Measurements from ENCODE around the gene APRT.

DNA sequence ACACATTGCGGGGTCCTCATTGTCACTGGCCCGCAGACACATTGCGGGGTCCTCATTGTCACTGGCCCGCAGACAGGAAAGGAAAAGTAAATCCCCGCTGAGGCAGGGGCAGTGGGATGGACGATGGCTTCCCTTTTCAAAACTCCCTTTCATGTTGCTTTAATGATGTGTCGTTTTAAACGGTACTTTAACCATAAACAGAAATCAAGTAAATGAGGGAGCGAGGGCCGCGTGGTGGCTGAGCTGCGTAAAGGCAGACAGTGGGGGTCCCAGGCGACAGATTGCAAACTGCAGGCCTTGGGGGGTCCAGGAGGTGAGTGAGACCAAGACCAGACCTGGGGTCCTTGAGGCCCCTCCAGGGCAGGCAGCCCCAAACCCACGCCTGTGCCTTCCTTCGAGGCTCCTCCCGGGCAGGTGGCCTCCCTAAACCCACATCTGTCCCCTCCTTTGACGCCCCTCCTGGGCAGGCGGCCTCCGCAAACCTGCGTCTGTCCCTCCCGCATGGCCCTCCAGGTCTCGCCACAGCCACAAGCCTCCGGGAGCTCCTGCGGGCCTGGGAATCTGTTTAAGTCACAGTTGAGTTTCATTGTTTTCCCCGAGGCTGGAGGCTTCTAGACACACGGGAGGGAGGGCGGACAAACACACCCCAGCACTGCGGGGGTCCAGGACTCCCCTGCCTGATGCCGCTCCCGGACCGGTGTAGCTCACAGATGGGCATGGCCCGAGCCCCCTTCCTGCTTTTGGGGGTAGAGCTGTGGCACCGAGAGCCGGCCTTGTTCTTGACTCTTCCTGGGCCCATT is 34.1 kb downstream of the APRT start:
- TF ChIP-seq, protein P1, sequence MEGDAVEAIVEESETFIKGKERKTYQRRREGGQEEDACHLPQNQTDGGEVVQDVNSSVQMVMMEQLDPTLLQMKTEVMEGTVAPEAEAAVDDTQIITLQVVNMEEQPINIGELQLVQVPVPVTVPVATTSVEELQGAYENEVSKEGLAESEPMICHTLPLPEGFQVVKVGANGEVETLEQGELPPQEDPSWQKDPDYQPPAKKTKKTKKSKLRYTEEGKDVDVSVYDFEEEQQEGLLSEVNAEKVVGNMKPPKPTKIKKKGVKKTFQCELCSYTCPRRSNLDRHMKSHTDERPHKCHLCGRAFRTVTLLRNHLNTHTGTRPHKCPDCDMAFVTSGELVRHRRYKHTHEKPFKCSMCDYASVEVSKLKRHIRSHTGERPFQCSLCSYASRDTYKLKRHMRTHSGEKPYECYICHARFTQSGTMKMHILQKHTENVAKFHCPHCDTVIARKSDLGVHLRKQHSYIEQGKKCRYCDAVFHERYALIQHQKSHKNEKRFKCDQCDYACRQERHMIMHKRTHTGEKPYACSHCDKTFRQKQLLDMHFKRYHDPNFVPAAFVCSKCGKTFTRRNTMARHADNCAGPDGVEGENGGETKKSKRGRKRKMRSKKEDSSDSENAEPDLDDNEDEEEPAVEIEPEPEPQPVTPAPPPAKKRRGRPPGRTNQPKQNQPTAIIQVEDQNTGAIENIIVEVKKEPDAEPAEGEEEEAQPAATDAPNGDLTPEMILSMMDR (conservative IDR thresholded peaks at IDR 0.05 in 1 of 2, IDR thresholded peaks at IDR 0.05 in 1 of 2; ENCODE audit: extremely low read depth in 1 of 2, insufficient read depth in 1 of 2, low read depth in 1 of 2, low read length in 2 of 2) = no peak
- no peak for TF ChIP-seq EZH2 (IDR thresholded peaks at IDR 0.05; ENCODE audit: borderline replicate concordance, low read length)
